MM.1S (cell line): ENCODE results near the gene HJV.

ENCODE experiments used
- DNase-seq: peaks from one replicate; pipeline ENCODE4 v3.0.0-alpha.2; 2015
- H2AFZ ChIP-seq: fragments of 300-600 bp; sonication (generic); 2 replicates; pipeline ENCODE4 v1.6.0; 2016; ENCODE audit warnings: antibody characterized with exemption, low read length
- H3F3A ChIP-seq: fragments of 300-600 bp; sonication (generic); 2 replicates; pipeline ENCODE4 v1.6.1; 2016; ENCODE audit warnings: mild to moderate bottlenecking, antibody characterized with exemption, low read length, moderate library complexity, mixed read lengths; ENCODE audit not compliant: insufficient read depth
- H3K27ac ChIP-seq: fragments of 300-600 bp; sonication (generic); 2 replicates; pipeline ENCODE4 v1.5.1; 2016; ENCODE audit warnings: mild to moderate bottlenecking, low read length
- H3K27me3 ChIP-seq: fragments of 300-600 bp; sonication (generic); replicated peaks from 2 replicates; pipeline ENCODE4 v1.6.0; 2016; ENCODE audit warnings: low read length; ENCODE audit not compliant: insufficient read depth
- H3K36me3 ChIP-seq: fragments of 300-600 bp; sonication (generic); replicated peaks from 2 replicates; pipeline ENCODE4 v1.6.1; 2016; ENCODE audit warnings: mild to moderate bottlenecking, low read length, mixed read lengths; ENCODE audit not compliant: insufficient read depth
- H3K4me1 ChIP-seq: fragments of 300-600 bp; sonication (generic); 2 replicates; pipeline ENCODE4 v1.6.1; 2016; ENCODE audit warnings: low read length, mixed read lengths
- H3K4me2 ChIP-seq: fragments of 300-600 bp; sonication (generic); 2 replicates; pipeline ENCODE4 v1.6.0; 2016; ENCODE audit warnings: low read depth, low read length
- H3K4me3 ChIP-seq: fragments of 300-600 bp; sonication (generic); 2 replicates; pipeline ENCODE4 v1.5.1; 2016; ENCODE audit warnings: low read length, mixed read lengths
- H3K79me2 ChIP-seq: fragments of 300-600 bp; sonication (generic); 2 replicates; pipeline ENCODE4 v1.6.1; 2016; ENCODE audit warnings: mixed run types, low read length, mixed read lengths
- H3K9ac ChIP-seq: fragments of 300-600 bp; sonication (generic); 2 replicates; pipeline ENCODE4 v1.6.1; 2016; ENCODE audit warnings: low read length, mixed read lengths
- H3K9me2 ChIP-seq: fragments of 300-600 bp; sonication (generic); replicated peaks from 2 replicates; pipeline ENCODE4 v1.6.1; 2016; ENCODE audit warnings: mild to moderate bottlenecking, low read length, mixed read lengths; ENCODE audit not compliant: insufficient read depth
- H3K9me3 ChIP-seq: fragments of 300-600 bp; sonication (generic); replicated peaks from 2 replicates; pipeline ENCODE4 v1.6.1; 2016; ENCODE audit warnings: mild to moderate bottlenecking, low read length, mixed read lengths; ENCODE audit not compliant: insufficient read depth
- H4K20me1 ChIP-seq: fragments of 300-600 bp; sonication (generic); 2 replicates; pipeline ENCODE4 v1.6.1; 2016; ENCODE audit warnings: mild to moderate bottlenecking, low read length, moderate library complexity, mixed read lengths; ENCODE audit not compliant: insufficient read depth
- CTCF ChIP-seq: fragments of 300-600 bp; sonication (generic); IDR thresholded peaks from 2 replicates; pipeline ENCODE4 v1.5.1; 2016; ENCODE audit warnings: antibody characterized with exemption, low read length, mixed read lengths
- EZH2 ChIP-seq: fragments of 300-600 bp; sonication (generic); optimal IDR thresholded peaks from 2 replicates; pipeline ENCODE3; 2017; ENCODE audit warnings: low read depth, mild to moderate bottlenecking, antibody characterized with exemption, low read length, mixed read lengths
- EZH2phosphoT487 ChIP-seq: fragments of 300-600 bp; sonication (generic); IDR thresholded peaks from 2 replicates; pipeline ENCODE4 v1.6.1; 2018; ENCODE audit warnings: antibody characterized with exemption, low read length

Gene HJV

GRCh38 chr1:145993618-145994390 is 27.7 kb downstream of the HJV start:
- H3K9ac ChIP-seq, result peak overlapping the region; percentile 79; the same call in 1 of the 2 replicates
- no peak overlapping the region for H2AFZ ChIP-seq
- DNase-seq, result peak; percentile 6
- no peaks in the 10 kb centered on the region for H3K27me3 ChIP-seq
- H3K4me3 ChIP-seq, result peak overlapping the region; percentile 85
- no peaks in the 10 kb centered on the region for H3K9me3 ChIP-seq
- H3K27ac ChIP-seq, result no peak overlapping the region; the same call in 1 of the 2 replicates
- H3K36me3 ChIP-seq, result peaks cover 26% of the 10 kb centered on the region
- peak overlapping the region; percentile 89 for H3K4me2 ChIP-seq
- TF ChIP-seq EZH2phosphoT487, result no peak
- TF ChIP-seq EZH2, result no peak
- no peak for TF ChIP-seq CTCF
- H3K79me2 ChIP-seq, result peaks cover 49% of the 10 kb centered on the region
- peaks cover 36% of the 10 kb centered on the region for H3K4me1 ChIP-seq
- no peaks in the 10 kb centered on the region for H3K9me2 ChIP-seq
- peaks cover 18% of the 10 kb centered on the region; the same call in 1 of the 2 replicates for H4K20me1 ChIP-seq
- peaks cover 85% of the 10 kb centered on the region for H3F3A ChIP-seq

- TF ChIP-seq EZH2phosphoT487 (no peak), CTCF (no peak), EZH2 (no peak)
- Histone ChIP-seq H3K4me1 (peaks cover 29% of the 10 kb centered on the region), H4K20me1 (peaks cover 18% of the 10 kb centered on the region; the same call in 1 of the 2 replicates), H3K4me2 (peak overlapping the region; percentile 89), H3K9me3 (no peaks in the 10 kb centered on the region), H3K9ac (no peak overlapping the region), H3K27ac (peak overlapping the region; percentile 11; the same call in 1 of the 2 replicates), H3K79me2 (peaks cover 42% of the 10 kb centered on the region), H2AFZ (no peak overlapping the region), H3K27me3 (no peaks in the 10 kb centered on the region), H3K9me2 (no peaks in the 10 kb centered on the region), H3F3A (peaks cover 78% of the 10 kb centered on the region), H3K36me3 (peaks cover 26% of the 10 kb centered on the region), H3K4me3 (peak overlapping the region; percentile 85)
- DNase-seq, result peak; percentile 5
These were observed 28.4 kb downstream of the HJV start for GRCh38 chr1:145992958-145993617.

GRCh38 chr1:145992502-145992936 is 29.0 kb downstream of the HJV start:
- Histone ChIP-seq H2AFZ (no peak overlapping the region), H3K4me3 (no peak overlapping the region), H3K9me2 (no peaks in the 10 kb centered on the region), H3K4me1 (peaks cover 23% of the 10 kb centered on the region), H3K27ac (peak overlapping the region; percentile 11; the same call in 1 of the 2 replicates), H3K4me2 (peak overlapping the region; percentile 89; the same call in 1 of the 2 replicates), H3K9ac (no peak overlapping the region), H4K20me1 (peaks cover 18% of the 10 kb centered on the region; the same call in 1 of the 2 replicates), H3K36me3 (peaks cover 26% of the 10 kb centered on the region), H3K27me3 (no peaks in the 10 kb centered on the region), H3K9me3 (no peaks in the 10 kb centered on the region), H3F3A (peaks cover 72% of the 10 kb centered on the region), H3K79me2 (peaks cover 42% of the 10 kb centered on the region)
- no peak for TF ChIP-seq CTCF
- TF ChIP-seq EZH2, result no peak
- TF ChIP-seq EZH2phosphoT487, result no peak
- peak; percentile 49 for DNase-seq
